ENCODE results near the gene BCL2. TPM values are rescaled to one million over a fixed set of nuclear protein-coding genes. Genes with fewer than 3 reads are reported as not detected.

The BCL2 gene
- total RNA-seq, 1 experiment from 2014 or later, result 1.3 TPM

DNA sequence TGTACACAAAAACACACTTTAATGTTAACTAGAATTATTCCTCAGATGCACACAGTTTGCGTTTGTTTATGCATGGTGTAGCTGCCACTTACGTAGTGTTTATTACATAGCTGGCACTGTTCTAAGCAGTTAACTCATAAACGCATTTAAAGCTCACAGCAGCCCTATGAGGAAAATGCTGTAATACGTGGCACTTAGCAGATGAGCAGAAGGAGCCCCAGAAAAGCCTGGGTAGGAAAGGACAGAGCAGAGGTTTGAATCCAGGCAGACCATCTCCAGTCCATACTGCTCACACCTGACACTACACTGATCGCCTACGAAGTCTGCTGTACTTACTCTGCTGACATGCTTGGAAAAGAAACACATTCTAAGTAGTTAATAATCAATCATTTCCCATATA lies 66.6 kb downstream of the BCL2 start:
- H3K23me2 ChIP-seq (ENCODE audit: insufficient read length, low read depth, low read length, poor library complexity, severe bottlenecking), result no peaks in the 10 kb centered on the region
- Mint-ChIP-seq H3K9me3 (peaks cover 3 to 4% of the 10 kb centered on the region in 2 experiments; a peak in 2 of 5 replicates), H3K27ac (no peak overlapping the region), H3K4me1 (peaks cover 4 to 7% of the 10 kb centered on the region in 2 experiments; a peak in 2 of 4 replicates), H3K4me3 (no peak overlapping the region), H3K27me3 (ENCODE audit: low read depth) (0 out of 2 replicates have a peak, but pooled peaks cover 3% of the 10 kb centered on the region), H3K36me3 (ENCODE audit: insufficient read depth in 1 of 3, low read depth in 3 of 3) (peaks cover 0 to 4% (median 0%) of the 10 kb centered on the region in 3 experiments; a peak in 2 of 7 replicates)
- H3K4me2 ChIP-seq (ENCODE audit: insufficient read depth, insufficient read length, low read length), result no peak overlapping the region
- no peak overlapping the region for H3K18ac ChIP-seq (ENCODE audit: insufficient read length, low read depth, low read length)
- H2BK120ac ChIP-seq (ENCODE audit: low read depth, low read length, poor library complexity, severe bottlenecking), result no peak overlapping the region
- no peak overlapping the region for H3K23ac ChIP-seq (ENCODE audit: insufficient read length, low read depth, low read length)
- H2BK15ac ChIP-seq (ENCODE audit: low read depth, low read length), result no peak overlapping the region
- H3K4ac ChIP-seq (ENCODE audit: low read depth, low read length), result no peak overlapping the region
- no peak overlapping the region for H4K8ac ChIP-seq (replicated peaks; ENCODE audit: insufficient read length, low read depth, low read length)
- H3K27ac ChIP-seq (ENCODE audit: insufficient read length, low read depth, low read length), result no peak overlapping the region
- H3T11ph ChIP-seq (ENCODE audit: low read length), result no peak overlapping the region
- no peaks in the 10 kb centered on the region for H3K9me3 ChIP-seq (ENCODE audit: control insufficient read depth, low read depth, low read length)
- no peak overlapping the region for H2AFZ ChIP-seq (ENCODE audit: low read length)
- no peaks in the 10 kb centered on the region for H3K79me1 ChIP-seq (ENCODE audit: insufficient read depth, low read depth, low read length, poor library complexity, severe bottlenecking)
- no peak overlapping the region for H2BK20ac ChIP-seq (ENCODE audit: low read depth, low read length, poor library complexity, severe bottlenecking)
- H2AK5ac ChIP-seq (ENCODE audit: insufficient read length, low read length), result no peak overlapping the region
- no peak overlapping the region for H3K56ac ChIP-seq (ENCODE audit: insufficient read length, low read depth, low read length)
- no CpG with 5 or more reads among the region's 6 CpGs for WGBS (ENCODE audit: extremely low coverage, insufficient read length, low lambda C conversion rate)
- H4K20me1 ChIP-seq (ENCODE audit: control insufficient read depth, insufficient read depth, insufficient read length), result no peaks in the 10 kb centered on the region
- no peaks in the 10 kb centered on the region for H3K4me1 ChIP-seq (ENCODE audit: insufficient read depth, low read length)
- H3K14ac ChIP-seq (ENCODE audit: insufficient read depth, low read length), result no peak overlapping the region
- no peaks in the 10 kb centered on the region for H3K79me2 ChIP-seq (ENCODE audit: insufficient read depth, low read length)
- H2BK5ac ChIP-seq (ENCODE audit: insufficient read length, low read length), result no peak overlapping the region
- H3K27me3 ChIP-seq (ENCODE audit: insufficient read depth, low read length), result no peaks in the 10 kb centered on the region
- H2BK12ac ChIP-seq (ENCODE audit: insufficient read length, low read depth, low read length), result no peak overlapping the region
- no peak overlapping the region for H4K91ac ChIP-seq (ENCODE audit: insufficient read length, low read depth, low read length)
- no peak for DNase-seq
- no peak for TF ChIP-seq CTCF (conservative IDR thresholded peaks at IDR 0.05)
- no peak overlapping the region for H4K5ac ChIP-seq (ENCODE audit: insufficient read length, low read depth, low read length)
- H3K9ac ChIP-seq (ENCODE audit: extremely low read depth, insufficient read length, low read length), result no peak overlapping the region

Data from H9 (cell line).